SK-N-SH (cell line): ENCODE measurements around the gene AJUBA. TPM values are rescaled to one million over a fixed set of nuclear protein-coding genes. Genes with fewer than 3 reads are reported as not detected.
A peak's percentile ranks its signal among the peaks of the same experiment; 100 is the strongest.

Source experiments
- CTCF ChIA-PET: fragments of 300-600, 350-600 bp; formaldehyde crosslinking; extraction: SDS; loops from one replicate; lab custom pipeline; 2021; lab: Yijun Ruan, JAX
- POLR2A ChIA-PET: fragments of 350-600 bp; sonication (Branson Sonifier 250); formaldehyde crosslinking; extraction: SDS; loops from one replicate; lab custom pipeline; 2020; ENCODE audit warnings: antibody characterized with exemption, inconsistent platforms; lab: Yijun Ruan, JAX
- DNase-seq: peaks from one replicate; pipeline ENCODE4 v3.0.0; 2012
- H2AFZ ChIP-seq: fragments of 200-600 bp; sonication (generic); 2 replicates; pipeline ENCODE4 v1.8.1; 2016; ENCODE audit warnings: antibody characterized with exemption, mild to moderate bottlenecking, low read depth
- H3F3A ChIP-seq: fragments of 200-600 bp; sonication (generic); replicated peaks from 2 replicates; pipeline ENCODE3; 2016; ENCODE audit warnings: antibody characterized with exemption, mild to moderate bottlenecking; ENCODE audit not compliant: insufficient read depth
- H3K27ac ChIP-seq, 2 experiments: fragments of 200-500 bp in 1 of 2; fragments of 200-600 bp in 1 of 2; sonication (Bioruptor generic) in 1 of 2; sonication (generic), shearing (Covaris generic) in 1 of 2; 2 replicates each; pipeline versions ENCODE4 v1.5.1 to v1.6.1; 2014 to 2016; ENCODE audit warnings: low read depth in 2 of 2, inconsistent platforms in 1 of 2, low read length in 1 of 2, mild to moderate bottlenecking in 1 of 2, mixed read lengths in 1 of 2
- H3K27me3 ChIP-seq: fragments of 200-600 bp; sonication (generic), shearing (Covaris generic); 2 replicates; pipeline ENCODE4 v1.6.1; 2016; ENCODE audit warnings: mixed run types; ENCODE audit not compliant: insufficient read depth
- H3K36me3 ChIP-seq, 2 experiments: fragments of 200-500 bp in 1 of 2; fragments of 200-600 bp in 1 of 2; sonication (Bioruptor generic) in 1 of 2; sonication (generic) in 1 of 2; replicated peaks in 1 of 2; 2 replicates each; pipeline versions ENCODE3 to v1.5.1; 2014 to 2016; ENCODE audit warnings: low read length in 1 of 2, mild to moderate bottlenecking in 1 of 2; ENCODE audit not compliant: insufficient read depth in 2 of 2, control insufficient read depth in 1 of 2
- H3K4me1 ChIP-seq, 2 experiments: fragments of 200-500 bp in 1 of 2; fragments of 200-600 bp in 1 of 2; sonication (Bioruptor generic) in 1 of 2; sonication (generic), shearing (Covaris generic) in 1 of 2; 2 replicates each; pipeline versions ENCODE4 v1.5.1 to v1.6.1; 2014 to 2016; ENCODE audit warnings: low read depth in 1 of 2, low read length in 1 of 2, mixed run types in 1 of 2; ENCODE audit not compliant: insufficient read depth in 2 of 2, control insufficient read depth in 1 of 2
- H3K4me2 ChIP-seq: fragments of 200-600 bp; sonication (generic), shearing (Covaris generic); 2 replicates; pipeline ENCODE4 v1.6.1; 2017; ENCODE audit warnings: mixed run types
- H3K4me3 ChIP-seq, 2 experiments: fragments of 200-500 bp in 1 of 2; fragments of 200-600 bp in 1 of 2; sonication (Bioruptor generic) in 1 of 2; sonication (generic), shearing (Covaris generic) in 1 of 2; 2 replicates each; pipeline versions ENCODE4 v1.5.1 to v1.8.1; 2014 to 2016; ENCODE audit warnings: low read depth in 2 of 2, inconsistent platforms in 1 of 2, low read length in 1 of 2, mild to moderate bottlenecking in 1 of 2, mixed read lengths in 1 of 2, moderate library complexity in 1 of 2
- H3K79me2 ChIP-seq: fragments of 200-600 bp; sonication (generic); 2 replicates; pipeline ENCODE4 v1.8.1; 2017; ENCODE audit warnings: mild to moderate bottlenecking; ENCODE audit not compliant: insufficient read depth
- H3K9ac ChIP-seq: fragments of 200-600 bp; sonication (generic); 2 replicates; pipeline ENCODE4 v1.6.1; 2017; ENCODE audit warnings: mixed run types
- H3K9me2 ChIP-seq: fragments of 200-600 bp; sonication (generic); 2 replicates; pipeline ENCODE4 v1.6.1; 2017; ENCODE audit warnings: mixed run types
- H3K9me3 ChIP-seq: fragments of 200-600 bp; sonication (generic); 2 replicates; pipeline ENCODE4 v1.6.1; 2017; ENCODE audit warnings: mixed run types, mild to moderate bottlenecking, moderate library complexity
- H4K20me1 ChIP-seq: fragments of 200-600 bp; sonication (generic); 2 replicates; pipeline ENCODE4 v1.6.1; 2017; ENCODE audit warnings: mild to moderate bottlenecking, mixed run types; ENCODE audit not compliant: insufficient read depth
- CHD2 ChIP-seq: fragments of 150-350 bp; IDR thresholded peaks from 2 replicates; pipeline ENCODE4 v1.6.1; 2018; ENCODE audit warnings: low read length; ENCODE audit not compliant: partially characterized antibody
- CTCF ChIP-seq: fragments of 200-600 bp; sonication (generic); IDR thresholded peaks from 2 replicates; pipeline ENCODE4 v1.6.1; 2017; ENCODE audit warnings: antibody characterized with exemption, mild to moderate bottlenecking, moderate library complexity
- EP300 ChIP-seq, 2 experiments: IDR thresholded peaks; 2 replicates each; pipeline versions ENCODE4 v1.4.0 to v1.6.1; 2012; ENCODE audit warnings: borderline replicate concordance in 1 of 2, low read depth in 1 of 2, low read length in 1 of 2
- FOSL2 ChIP-seq: IDR thresholded peaks from 2 replicates; pipeline ENCODE4 v1.4.0; 2012; ENCODE audit warnings: low read depth, mild to moderate bottlenecking, moderate library complexity, borderline replicate concordance
- FOXJ3 ChIP-seq: sonication (generic); formaldehyde crosslinking; IDR thresholded peaks from 2 replicates; pipeline ENCODE4 v1.5.1; 2020; ENCODE audit warnings: mild to moderate bottlenecking, missing genetic modification reagents
- GABPA ChIP-seq: IDR thresholded peaks from 2 replicates; pipeline ENCODE4 v1.4.0; 2012; ENCODE audit warnings: low read depth, mild to moderate bottlenecking
- GATA2 ChIP-seq: sonication (generic); formaldehyde crosslinking; IDR thresholded peaks from 2 replicates; pipeline ENCODE4 v1.5.0; 2020; ENCODE audit warnings: mild to moderate bottlenecking, missing genetic modification reagents
- JUND ChIP-seq: IDR thresholded peaks from 2 replicates; pipeline ENCODE4 v1.4.0; 2012
- MEF2A ChIP-seq: IDR thresholded peaks from 2 replicates; pipeline ENCODE4 v1.4.0; 2012; ENCODE audit warnings: low read depth, borderline replicate concordance
- NFIC ChIP-seq: IDR thresholded peaks from 2 replicates; pipeline ENCODE4 v1.4.0; 2012; ENCODE audit warnings: borderline replicate concordance
- NRF1 ChIP-seq: IDR thresholded peaks from 2 replicates; pipeline ENCODE4 v1.6.1; 2012; ENCODE audit warnings: low read depth, mild to moderate bottlenecking, low read length
- POLR2AphosphoS5 ChIP-seq: IDR thresholded peaks from 2 replicates; pipeline ENCODE4 v1.6.1; 2012; ENCODE audit warnings: low read depth, low read length
- RCOR1 ChIP-seq: fragments of 150-350 bp; IDR thresholded peaks from 2 replicates; pipeline ENCODE4 v1.6.1; 2017; ENCODE audit warnings: antibody characterized with exemption, low read length
- RFX5 ChIP-seq: IDR thresholded peaks from 2 replicates; pipeline ENCODE4 v1.6.1; 2012; ENCODE audit warnings: mild to moderate bottlenecking, improper control_type of control experiment, low read length
- RXRA ChIP-seq: IDR thresholded peaks from 2 replicates; pipeline ENCODE4 v1.4.0; 2012; ENCODE audit warnings: low read depth, mild to moderate bottlenecking, borderline replicate concordance
- SIN3A ChIP-seq: IDR thresholded peaks from 2 replicates; pipeline ENCODE4 v1.6.1; 2012; ENCODE audit warnings: low read depth, mild to moderate bottlenecking, low read length, moderate library complexity, borderline replicate concordance
- TAF1 ChIP-seq: IDR thresholded peaks from 2 replicates; pipeline ENCODE4 v1.6.1; 2012; ENCODE audit warnings: low read depth, mild to moderate bottlenecking, low read length, moderate library complexity, borderline replicate concordance
- YY1 ChIP-seq: IDR thresholded peaks from 2 replicates; pipeline ENCODE4 v1.4.0; 2012; ENCODE audit warnings: low read depth, mild to moderate bottlenecking
- WGBS: methylation state at CpG from one replicate; pipeline ENCODE4 v1.1.6; 2017; ENCODE audit warnings: low lambda C conversion rate; 5-methylcytosine and 5-hydroxymethylcytosine counted together
- polyA plus RNA-seq, 3 experiments: library from polyadenylated mRNA; depleted of rRNA; stranded (reverse); fragments of >200 nt; gene quantifications; 2 replicates each; pipeline ENCODE4 v1.2.3, GENCODE V29; 2012
- TF ChIP-seq, protein P1 (sequence below): IDR thresholded peaks from 2 replicates; pipeline ENCODE4; 2012
- TF ChIP-seq, protein P2 (sequence below): IDR thresholded peaks from 2 replicates; pipeline ENCODE4 v1.4.0; 2012; ENCODE audit warnings: low read depth, borderline replicate concordance
- TF ChIP-seq, protein P3 (sequence below): IDR thresholded peaks from 2 replicates; pipeline ENCODE4 v1.4.0; 2012; ENCODE audit warnings: low read depth

Gene AJUBA
- polyA plus RNA-seq, 1 of the 3 experiments (the other 2 are of a cell fraction): 24.4 TPM

- TF ChIP-seq JUND (0 out of 2 replicates have a peak, but pooled peaks have one; percentile 19), GABPA (0 out of 2 replicates have a peak, but pooled peaks have one; percentile 30), RCOR1 (peak; percentile 63), EP300 (IDR thresholded peaks at IDR 0.05; ENCODE audit: borderline replicate concordance in 1 of 2, low read depth in 1 of 2, low read length in 1 of 2) (no peak)
These were observed at the start of gene AJUBA (continued) for GRCh38 chr14:22982477-22983245.

DNA sequence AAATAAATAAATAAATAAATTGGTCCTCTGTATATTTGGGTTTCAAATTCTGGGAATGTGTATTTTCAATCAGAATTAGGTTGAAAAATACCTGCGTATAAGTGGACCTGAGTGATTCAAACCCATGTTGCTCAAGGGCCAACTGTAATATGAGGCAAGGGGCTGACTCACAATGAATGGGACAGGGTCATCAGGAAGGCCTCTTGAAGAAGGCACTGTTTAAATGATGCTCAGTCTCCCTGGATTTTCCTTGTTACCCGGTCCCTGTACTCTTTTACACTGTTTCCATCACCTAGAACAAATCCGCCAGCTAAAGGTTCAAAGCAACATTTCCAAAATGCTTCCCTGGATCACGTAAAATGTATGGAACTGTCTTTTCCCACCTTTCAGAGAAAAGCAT lies 48.6 kb upstream of the AJUBA start:
- Histone ChIP-seq H3K4me3 (no peak overlapping the region), H2AFZ (no peak overlapping the region), H3K4me2 (no peak overlapping the region), H3F3A (peaks cover 6% of the 10 kb centered on the region), H3K79me2 (peaks cover 66% of the 10 kb centered on the region), H3K27ac (no peak overlapping the region), H3K9me3 (no peaks in the 10 kb centered on the region), H4K20me1 (no peaks in the 10 kb centered on the region), H3K9me2 (no peaks in the 10 kb centered on the region), H3K4me1 (peaks cover 9 to 22% of the 10 kb centered on the region in 2 experiments; a peak in 3 of 4 replicates), H3K36me3 (peaks cover 29 to 56% of the 10 kb centered on the region in 2 experiments), H3K9ac (no peak overlapping the region), H3K27me3 (no peaks in the 10 kb centered on the region)
- ChIA-PET POLR2A (interaction anchor here (0.6 kb wide), 1 partner anchor 9 kb away, joined by 3 read pairs; no protein-coding TSS in a partner anchor), CTCF (interaction anchor here (0.8 to 6.3 kb wide), 7 partner anchors 13 to 49 kb away, joined by 3 to 22 read pairs (median 5); partner anchors contain the start of gene AJUBA)
- 94% methylated on average over 4 of the region's 4 CpGs for WGBS
- no peak for TF ChIP-seq SIN3A
- DNase-seq: no peak

DNA sequence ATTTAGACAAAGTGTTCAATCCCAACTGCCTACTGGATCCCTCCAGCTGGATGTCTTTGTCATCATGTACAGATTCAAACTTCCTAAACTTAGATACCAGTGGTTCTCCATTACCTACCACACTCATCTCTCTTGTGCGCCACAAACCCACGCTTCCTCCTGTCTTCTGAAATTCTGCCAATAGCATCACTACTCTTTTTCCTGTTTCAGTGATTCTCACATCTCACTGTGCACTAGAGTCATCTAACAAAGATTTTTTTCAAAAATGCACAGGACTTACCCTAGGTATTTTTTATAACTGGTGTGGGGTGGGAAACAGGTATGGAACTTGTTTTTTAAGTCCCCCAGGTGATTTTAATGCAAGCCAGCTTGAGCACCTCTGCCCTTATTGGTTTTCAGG lies 46.4 kb upstream of the AJUBA start:
- Histone ChIP-seq H3K4me2 (no peak overlapping the region), H3K27ac (no peak overlapping the region), H3K9me2 (no peaks in the 10 kb centered on the region), H2AFZ (no peak overlapping the region), H3K4me1 (peaks cover 7 to 22% of the 10 kb centered on the region in 2 experiments; a peak in 3 of 4 replicates), H3K4me3 (no peak overlapping the region), H3K79me2 (peaks cover 58% of the 10 kb centered on the region), H3K36me3 (peaks cover 36 to 59% of the 10 kb centered on the region in 2 experiments), H4K20me1 (no peaks in the 10 kb centered on the region), H3K9ac (no peak overlapping the region), H3K9me3 (no peaks in the 10 kb centered on the region), H3F3A (peaks cover 11% of the 10 kb centered on the region), H3K27me3 (no peaks in the 10 kb centered on the region)
- DNase-seq: no peak
- POLR2A ChIA-PET: no interaction called here
- WGBS: 93% methylated on average over 2 of the region's 2 CpGs
- CTCF ChIA-PET: interaction anchor here (1.0 to 6.3 kb wide), 5 partner anchors 13 to 42 kb away, joined by 3 to 22 read pairs (median 5); no protein-coding TSS in a partner anchor
- no peak for TF ChIP-seq FOSL2
- no peak for TF ChIP-seq FOXJ3 (CRISPR knock-in tag)
- TF ChIP-seq POLR2AphosphoS5: no peak
- no peak for TF ChIP-seq CTCF
- no peak for TF ChIP-seq YY1
- TF ChIP-seq RFX5: no peak
- TF ChIP-seq CHD2: no peak
- no peak for TF ChIP-seq MEF2A
- no peak for TF ChIP-seq GATA2 (CRISPR knock-in tag)
- TF ChIP-seq EP300 (IDR thresholded peaks at IDR 0.05; ENCODE audit: borderline replicate concordance in 1 of 2, low read depth in 1 of 2, low read length in 1 of 2): no peak
- TF ChIP-seq RXRA: no peak
- TF ChIP-seq, protein P1, sequence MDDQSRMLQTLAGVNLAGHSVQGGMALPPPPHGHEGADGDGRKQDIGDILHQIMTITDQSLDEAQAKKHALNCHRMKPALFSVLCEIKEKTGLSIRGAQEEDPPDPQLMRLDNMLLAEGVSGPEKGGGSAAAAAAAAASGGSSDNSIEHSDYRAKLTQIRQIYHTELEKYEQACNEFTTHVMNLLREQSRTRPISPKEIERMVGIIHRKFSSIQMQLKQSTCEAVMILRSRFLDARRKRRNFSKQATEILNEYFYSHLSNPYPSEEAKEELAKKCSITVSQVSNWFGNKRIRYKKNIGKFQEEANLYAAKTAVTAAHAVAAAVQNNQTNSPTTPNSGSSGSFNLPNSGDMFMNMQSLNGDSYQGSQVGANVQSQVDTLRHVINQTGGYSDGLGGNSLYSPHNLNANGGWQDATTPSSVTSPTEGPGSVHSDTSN: no peak
- TF ChIP-seq, protein P2, sequence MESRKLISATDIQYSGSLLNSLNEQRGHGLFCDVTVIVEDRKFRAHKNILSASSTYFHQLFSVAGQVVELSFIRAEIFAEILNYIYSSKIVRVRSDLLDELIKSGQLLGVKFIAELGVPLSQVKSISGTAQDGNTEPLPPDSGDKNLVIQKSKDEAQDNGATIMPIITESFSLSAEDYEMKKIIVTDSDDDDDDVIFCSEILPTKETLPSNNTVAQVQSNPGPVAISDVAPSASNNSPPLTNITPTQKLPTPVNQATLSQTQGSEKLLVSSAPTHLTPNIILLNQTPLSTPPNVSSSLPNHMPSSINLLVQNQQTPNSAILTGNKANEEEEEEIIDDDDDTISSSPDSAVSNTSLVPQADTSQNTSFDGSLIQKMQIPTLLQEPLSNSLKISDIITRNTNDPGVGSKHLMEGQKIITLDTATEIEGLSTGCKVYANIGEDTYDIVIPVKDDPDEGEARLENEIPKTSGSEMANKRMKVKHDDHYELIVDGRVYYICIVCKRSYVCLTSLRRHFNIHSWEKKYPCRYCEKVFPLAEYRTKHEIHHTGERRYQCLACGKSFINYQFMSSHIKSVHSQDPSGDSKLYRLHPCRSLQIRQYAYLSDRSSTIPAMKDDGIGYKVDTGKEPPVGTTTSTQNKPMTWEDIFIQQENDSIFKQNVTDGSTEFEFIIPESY: no peak
- TF ChIP-seq NRF1: no peak
- TF ChIP-seq TAF1: no peak
- TF ChIP-seq, protein P3, sequence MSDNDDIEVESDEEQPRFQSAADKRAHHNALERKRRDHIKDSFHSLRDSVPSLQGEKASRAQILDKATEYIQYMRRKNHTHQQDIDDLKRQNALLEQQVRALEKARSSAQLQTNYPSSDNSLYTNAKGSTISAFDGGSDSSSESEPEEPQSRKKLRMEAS: no peak
- TF ChIP-seq NFIC: no peak
